ENCODE measurements around the gene LPP. TPM values are rescaled to one million over a fixed set of nuclear protein-coding genes. Genes with fewer than 3 reads are reported as not detected.
A peak's percentile ranks its signal among the peaks of the same experiment; 100 is the strongest.

The LPP gene
- total RNA-seq, 6 experiments from 2014 or later = 84.1 to 121 (median 102) TPM

- DNase-seq = peak; percentile 96
- Mint-ChIP-seq H3K4me1 (ENCODE audit: low read depth) (peaks cover 54% of the 10 kb centered on the region), H3K4me3 (peak overlapping the region; percentile 74), H3K27ac (peak overlapping the region; percentile 90), H3K9me3 (peaks cover 11% of the 10 kb centered on the region), H3K36me3 (ENCODE audit: low read depth) (peaks cover 32% of the 10 kb centered on the region), H3K27me3 (ENCODE audit: insufficient read depth) (peaks cover 5% of the 10 kb centered on the region; the same call in 1 of the 2 replicates)
- TF ChIP-seq CTCF (IDR thresholded peaks at IDR 0.05) = no peak
Measured at GRCh38 chr3:188796122-188796631, 642.2 kb downstream of the LPP start.

- Mint-ChIP-seq H3K9me3 (peaks cover 11% of the 10 kb centered on the region), H3K27me3 (ENCODE audit: insufficient read depth) (peaks cover 5% of the 10 kb centered on the region; the same call in 1 of the 2 replicates), H3K36me3 (ENCODE audit: low read depth) (peaks cover 31% of the 10 kb centered on the region), H3K4me3 (peak overlapping the region; percentile 74), H3K4me1 (ENCODE audit: low read depth) (peaks cover 62% of the 10 kb centered on the region), H3K27ac (peak overlapping the region; percentile 90)
- no peak for TF ChIP-seq CTCF (IDR thresholded peaks at IDR 0.05)
- DNase-seq = no peak
Measured at GRCh38 chr3:188797045-188797444, 643.1 kb downstream of the LPP start.

DNA sequence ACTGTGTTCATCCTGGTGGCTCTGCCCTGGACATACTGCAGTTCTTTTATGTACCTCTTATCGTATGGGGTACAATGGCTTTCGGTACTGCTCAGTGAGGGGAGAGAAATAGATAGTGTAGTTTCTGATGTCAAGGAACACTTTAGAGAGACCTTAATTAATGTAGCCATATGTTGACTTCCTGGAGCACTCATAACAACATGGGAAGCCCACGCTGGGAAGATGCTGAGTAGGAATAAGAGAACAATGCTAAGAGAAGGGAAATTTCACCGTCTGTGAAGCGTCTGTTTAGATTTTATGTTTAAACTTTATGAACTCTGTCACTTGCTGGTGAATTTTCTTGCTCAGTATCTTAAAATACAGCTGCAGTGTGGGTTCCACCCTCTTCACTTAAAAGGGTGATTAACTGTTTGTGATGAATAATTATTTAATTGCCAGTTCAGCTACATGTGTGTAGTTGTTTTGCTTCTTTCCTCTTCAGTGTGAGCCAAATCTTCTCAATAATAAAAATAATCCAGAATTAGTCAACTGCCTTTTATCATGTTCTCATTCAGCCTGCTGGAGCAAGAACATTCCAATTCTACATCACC, 644.7 kb downstream of the LPP start:
- H3K36me3 Mint-ChIP-seq (ENCODE audit: low read depth) = peaks cover 20% of the 10 kb centered on the region
- peak overlapping the region; percentile 36; the same call in 1 of the 2 replicates for H3K27ac Mint-ChIP-seq
- H3K4me3 Mint-ChIP-seq = no peak overlapping the region
- H3K9me3 Mint-ChIP-seq = peaks cover 11% of the 10 kb centered on the region
- H3K4me1 Mint-ChIP-seq (ENCODE audit: low read depth) = peaks cover 62% of the 10 kb centered on the region
- no peak for TF ChIP-seq CTCF (IDR thresholded peaks at IDR 0.05)
- DNase-seq = no peak
- H3K27me3 Mint-ChIP-seq (ENCODE audit: insufficient read depth) = peaks cover 2% of the 10 kb centered on the region; the same call in 1 of the 2 replicates

- peak; percentile 35 for DNase-seq
- no peak overlapping the region; the same call in 1 of the 2 replicates for H3K27ac Mint-ChIP-seq
- TF ChIP-seq CTCF (IDR thresholded peaks at IDR 0.05) = no peak
- H3K4me1 Mint-ChIP-seq (ENCODE audit: low read depth) = peaks cover 49% of the 10 kb centered on the region
- no peak overlapping the region for H3K4me3 Mint-ChIP-seq
- H3K36me3 Mint-ChIP-seq (ENCODE audit: low read depth) = peaks cover 20% of the 10 kb centered on the region
- peaks cover 2% of the 10 kb centered on the region; the same call in 1 of the 2 replicates for H3K27me3 Mint-ChIP-seq (ENCODE audit: insufficient read depth)
- H3K9me3 Mint-ChIP-seq = no peaks in the 10 kb centered on the region
Measured at GRCh38 chr3:188801393-188801792, 647.4 kb downstream of the LPP start.

DNA sequence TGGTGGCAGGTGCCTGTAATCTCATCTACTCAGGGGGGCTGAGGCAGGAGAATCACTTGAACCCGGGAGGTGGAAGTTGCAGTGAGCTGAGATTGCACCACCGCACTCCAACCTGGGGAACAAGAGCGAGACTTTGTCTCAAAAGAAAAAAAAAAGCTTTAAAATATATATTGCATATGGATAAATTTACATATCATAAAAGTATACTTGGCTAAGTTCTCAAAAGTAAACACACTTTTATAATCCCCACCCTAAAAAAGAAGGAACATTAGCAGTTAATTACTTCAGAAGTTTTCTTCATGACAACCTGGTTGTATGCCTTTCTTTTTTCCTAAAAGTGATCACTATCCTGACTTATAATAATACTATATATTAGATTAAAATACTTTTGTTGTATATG, 648.7 kb downstream of the LPP start:
- peaks cover 33% of the 10 kb centered on the region for H3K36me3 Mint-ChIP-seq (ENCODE audit: low read depth)
- H3K4me3 Mint-ChIP-seq = no peak overlapping the region
- no peak for TF ChIP-seq CTCF (IDR thresholded peaks at IDR 0.05)
- DNase-seq = no peak
- peaks cover 36% of the 10 kb centered on the region for H3K4me1 Mint-ChIP-seq (ENCODE audit: low read depth)
- H3K27me3 Mint-ChIP-seq (ENCODE audit: insufficient read depth) = peaks cover 2% of the 10 kb centered on the region; the same call in 1 of the 2 replicates
- no peak overlapping the region for H3K27ac Mint-ChIP-seq
- H3K9me3 Mint-ChIP-seq = peaks cover 10% of the 10 kb centered on the region

Measured in HFFc6 (cell line).